Measurements from ENCODE around the gene CELF2.

CELF2 gene

DNA sequence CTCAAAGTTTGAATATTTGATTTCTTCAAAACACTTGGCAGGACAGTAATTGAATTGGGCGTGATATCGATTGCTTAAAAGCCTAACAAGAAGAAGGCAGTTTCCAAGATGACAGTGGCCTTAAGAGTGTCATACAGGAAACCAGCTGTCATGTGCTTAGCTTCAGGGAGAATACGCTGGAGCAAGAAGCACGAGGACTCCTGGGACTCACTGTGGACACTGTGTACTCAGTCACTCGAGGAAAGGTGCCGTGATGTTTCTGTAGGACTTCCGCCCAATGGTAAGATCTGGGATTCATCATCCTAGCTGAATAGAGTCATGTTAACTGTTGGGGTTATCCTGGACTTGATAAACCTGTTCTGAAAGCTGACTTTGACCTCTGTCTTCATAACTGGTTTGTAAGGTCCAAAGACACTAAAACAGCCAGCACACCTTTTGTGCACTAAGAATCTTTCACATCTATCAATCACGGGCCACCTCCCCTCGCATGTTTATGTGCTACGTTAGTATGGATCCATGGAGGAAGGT is 113.5 kb downstream of the CELF2 start:
- DNase-seq (ENCODE audit: low spot score), result no peak

DNA sequence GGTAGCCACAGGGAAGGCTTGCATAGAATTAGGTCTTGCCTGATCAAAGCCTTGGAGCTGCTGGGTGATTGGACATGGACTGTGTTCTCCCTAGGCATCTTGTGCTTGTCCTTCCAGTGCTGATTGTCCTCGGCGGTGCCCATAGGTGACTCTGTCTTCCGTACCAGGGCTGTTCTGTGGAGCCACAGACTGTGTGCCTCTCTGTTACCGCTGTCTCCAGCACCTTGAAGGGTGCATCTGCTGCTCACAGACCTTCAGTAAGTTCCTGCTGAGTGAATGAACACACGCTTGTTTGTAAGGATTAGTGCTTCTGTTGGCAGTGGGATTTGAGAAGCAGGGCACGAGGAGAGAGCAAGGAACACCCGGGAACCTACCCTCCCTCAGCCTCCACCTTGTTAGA is 116.7 kb downstream of the CELF2 start:
- no peak for DNase-seq (ENCODE audit: low spot score)

DNA sequence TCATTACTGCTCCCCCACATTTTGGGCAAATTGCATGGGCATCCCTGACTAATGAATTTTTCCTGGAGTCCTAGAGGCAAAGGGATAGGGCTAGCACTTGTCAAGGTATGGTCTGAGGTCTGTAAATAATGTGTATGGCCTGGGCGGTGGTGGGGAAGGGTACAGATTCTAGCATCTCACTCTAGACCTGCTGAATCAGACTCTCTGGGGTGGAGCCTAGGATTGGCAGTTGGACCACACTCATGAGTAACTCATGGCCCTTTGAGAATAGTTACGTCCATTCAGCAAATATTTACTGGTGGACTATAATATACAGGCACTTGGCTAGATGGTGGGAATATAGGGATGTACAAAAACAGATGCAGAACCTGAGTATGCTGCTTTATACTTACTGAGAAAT is 118.0 kb downstream of the CELF2 start:
- no peak for DNase-seq (ENCODE audit: low spot score)

DNA sequence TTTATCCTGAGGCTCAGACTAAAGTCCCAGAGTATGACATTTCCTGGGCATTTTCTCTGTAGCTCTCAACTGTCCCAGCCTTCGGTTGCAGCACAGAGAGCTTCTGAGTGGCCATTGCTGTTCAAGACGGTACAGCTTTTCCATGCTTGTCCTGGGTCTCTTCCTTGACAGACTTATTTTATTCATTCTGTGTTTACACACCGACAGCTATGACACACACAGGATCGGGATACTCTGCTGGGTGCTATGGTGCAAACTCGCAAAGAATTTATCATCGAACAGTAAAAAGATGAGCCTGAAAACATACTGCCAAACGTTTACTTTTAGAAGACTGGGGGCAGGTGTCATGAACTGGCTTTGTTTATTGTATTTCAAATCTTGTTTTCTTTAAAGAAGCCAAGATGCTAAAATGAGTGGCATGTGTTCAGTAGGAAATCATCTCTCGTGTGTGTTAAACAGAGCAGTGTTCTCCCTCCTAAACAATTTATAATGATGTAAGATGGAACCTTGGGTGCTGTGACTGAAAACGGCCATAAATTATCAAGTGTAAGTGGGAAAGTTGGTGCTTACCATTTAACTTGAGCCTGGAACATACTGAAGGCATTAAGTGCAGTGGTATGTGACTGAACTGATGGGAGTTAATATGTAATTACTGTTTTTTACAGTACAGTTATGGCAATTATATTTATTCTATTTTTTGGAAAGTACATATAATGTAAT is 120.8 kb downstream of the CELF2 start:
- no peak for DNase-seq (ENCODE audit: low spot score)

DNA sequence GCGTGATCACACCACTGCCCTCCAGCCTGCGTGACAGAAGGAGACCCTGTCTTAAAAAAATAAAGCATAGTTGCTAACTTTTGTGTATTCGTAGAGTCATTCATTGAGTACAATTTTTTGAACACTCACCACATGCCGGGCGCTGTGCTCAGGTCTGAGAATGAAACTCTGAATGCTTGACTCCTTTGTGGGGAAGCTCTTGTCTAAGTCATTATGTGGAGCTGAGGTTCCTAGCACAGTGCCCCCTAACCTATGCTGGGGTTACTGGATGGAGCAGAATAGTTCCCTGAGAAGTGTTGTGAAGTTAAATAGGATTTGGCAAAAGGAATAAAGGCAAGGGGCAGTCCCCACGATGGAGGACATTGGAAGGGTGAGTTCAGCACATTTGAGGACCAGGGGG is 123.3 kb downstream of the CELF2 start:
- DNase-seq (ENCODE audit: low spot score), result no peak

DNA sequence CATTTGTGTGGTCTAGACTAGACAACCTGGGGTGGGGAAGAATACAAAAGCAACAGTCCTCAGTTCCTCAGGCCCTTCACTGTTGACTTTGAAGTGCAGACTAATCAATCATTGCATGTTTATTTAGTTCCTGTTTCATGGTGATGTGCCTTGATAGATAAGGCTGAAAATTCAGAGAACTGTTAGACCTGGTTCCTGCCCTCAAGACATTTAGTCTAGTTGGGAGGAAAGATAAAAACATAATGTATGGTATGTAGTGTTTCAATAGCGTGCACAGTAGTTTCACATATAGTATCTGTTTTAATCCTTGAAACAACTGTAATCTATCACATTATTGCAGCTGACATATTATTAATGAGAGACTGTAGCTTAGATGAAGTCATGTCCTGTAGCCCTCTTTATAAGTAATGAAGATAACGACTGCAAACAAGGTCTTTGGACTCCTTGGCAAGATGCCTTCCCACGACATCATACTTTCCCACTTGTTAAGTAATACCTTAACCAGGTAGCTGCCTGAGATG is 124.0 kb downstream of the CELF2 start:
- DNase-seq (ENCODE audit: low spot score), result no peak

DNA sequence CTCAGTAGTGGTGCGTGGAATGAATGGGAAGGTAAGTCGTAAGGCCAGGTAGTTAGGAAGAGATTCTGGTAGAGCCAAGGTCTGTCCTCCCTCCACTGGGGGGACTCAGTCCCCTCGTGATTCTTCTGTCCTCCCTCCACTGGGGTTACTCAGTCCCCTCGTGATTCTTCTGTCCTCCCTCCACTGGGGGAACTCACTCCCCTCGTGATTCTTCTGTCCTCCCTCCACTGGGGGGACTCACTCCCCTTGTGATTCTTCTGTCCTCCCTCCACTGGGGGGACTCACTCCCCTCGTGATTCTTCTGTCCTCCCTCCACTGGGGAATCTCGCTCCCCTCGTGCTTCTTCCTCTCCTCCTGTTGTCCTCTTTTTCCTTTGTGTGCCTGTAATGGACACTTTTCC is 125.1 kb downstream of the CELF2 start:
- DNase-seq (ENCODE audit: low spot score), result no peak

DNA sequence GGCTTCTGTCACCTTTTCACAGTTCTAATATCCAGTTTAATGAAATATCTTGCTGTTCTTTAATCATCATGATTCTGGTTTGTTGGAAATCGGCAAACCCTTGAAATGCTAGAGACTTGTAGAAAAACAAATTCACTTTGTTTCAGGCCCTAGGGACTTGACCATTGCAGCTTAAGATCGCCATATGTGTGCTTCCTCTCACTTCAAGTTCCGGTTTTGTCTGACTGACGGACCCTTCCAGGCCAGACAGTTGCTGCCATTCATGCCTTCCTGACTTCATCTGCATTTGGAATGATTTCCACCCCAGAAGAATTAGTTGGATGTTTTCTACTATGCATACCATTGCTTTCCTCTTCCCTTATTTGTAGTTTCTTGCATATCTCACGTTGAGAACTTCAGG is 125.6 kb downstream of the CELF2 start:
- no peak for DNase-seq (ENCODE audit: low spot score)

DNA sequence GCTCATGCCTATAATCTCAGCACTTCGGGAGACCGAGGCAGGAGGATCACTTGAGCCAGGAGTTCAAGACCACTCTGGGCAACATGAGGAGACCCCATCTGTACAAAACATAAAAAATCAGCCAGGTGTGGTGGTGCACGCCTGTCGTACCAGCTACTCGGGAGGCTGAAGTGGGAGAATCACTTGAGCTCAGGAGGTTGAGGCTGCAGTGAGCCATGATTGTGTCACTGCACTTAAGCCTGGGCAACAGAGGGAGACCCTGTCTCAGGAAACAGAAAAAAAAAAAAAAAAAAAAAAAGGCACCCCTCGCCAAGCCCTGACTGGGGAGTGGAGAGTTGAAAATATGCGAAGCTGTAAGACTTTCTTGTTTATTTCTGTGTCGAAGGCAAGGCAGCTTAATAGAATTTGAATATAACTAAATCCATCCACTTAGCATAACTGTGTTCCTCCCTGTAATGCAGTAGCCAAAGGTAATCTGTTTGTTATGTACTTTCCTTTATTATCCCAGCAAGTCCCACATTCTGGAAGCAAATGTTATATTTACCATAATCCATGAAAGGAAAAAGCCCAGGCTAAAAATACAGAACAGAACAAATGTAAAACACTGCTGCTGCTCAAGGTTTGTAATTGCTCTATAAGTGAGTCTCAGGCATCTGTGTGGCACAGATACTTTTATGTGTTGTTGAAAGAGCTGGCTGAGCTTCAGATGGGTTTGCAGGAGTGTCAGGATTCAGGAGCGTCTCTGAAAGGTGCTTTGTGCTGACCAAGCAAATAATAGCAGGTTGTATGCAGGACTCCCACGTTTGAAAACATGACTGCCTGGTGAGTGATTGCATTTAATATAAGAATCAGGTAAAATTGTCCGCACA is 127.2 kb downstream of the CELF2 start:
- no peak for DNase-seq (ENCODE audit: low spot score)

DNA sequence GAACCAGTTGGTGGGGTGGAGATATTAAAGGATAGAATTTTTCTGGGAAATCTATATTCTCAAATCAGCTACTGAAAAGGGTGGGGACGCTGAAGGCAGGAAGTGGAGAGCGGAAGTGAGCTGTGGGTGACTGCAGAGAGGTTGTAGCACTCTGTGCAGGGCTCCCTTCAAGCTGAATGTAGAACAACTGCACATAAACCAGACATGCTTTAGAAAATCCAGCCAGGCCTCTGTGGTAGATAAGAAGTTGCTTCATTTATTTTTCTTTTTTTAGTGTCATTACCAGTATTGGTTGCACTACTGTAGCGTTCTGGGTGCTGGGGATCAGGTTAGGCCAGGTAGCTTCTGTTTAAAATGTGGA is 127.8 kb downstream of the CELF2 start:
- DNase-seq (ENCODE audit: low spot score), result no peak

DNA sequence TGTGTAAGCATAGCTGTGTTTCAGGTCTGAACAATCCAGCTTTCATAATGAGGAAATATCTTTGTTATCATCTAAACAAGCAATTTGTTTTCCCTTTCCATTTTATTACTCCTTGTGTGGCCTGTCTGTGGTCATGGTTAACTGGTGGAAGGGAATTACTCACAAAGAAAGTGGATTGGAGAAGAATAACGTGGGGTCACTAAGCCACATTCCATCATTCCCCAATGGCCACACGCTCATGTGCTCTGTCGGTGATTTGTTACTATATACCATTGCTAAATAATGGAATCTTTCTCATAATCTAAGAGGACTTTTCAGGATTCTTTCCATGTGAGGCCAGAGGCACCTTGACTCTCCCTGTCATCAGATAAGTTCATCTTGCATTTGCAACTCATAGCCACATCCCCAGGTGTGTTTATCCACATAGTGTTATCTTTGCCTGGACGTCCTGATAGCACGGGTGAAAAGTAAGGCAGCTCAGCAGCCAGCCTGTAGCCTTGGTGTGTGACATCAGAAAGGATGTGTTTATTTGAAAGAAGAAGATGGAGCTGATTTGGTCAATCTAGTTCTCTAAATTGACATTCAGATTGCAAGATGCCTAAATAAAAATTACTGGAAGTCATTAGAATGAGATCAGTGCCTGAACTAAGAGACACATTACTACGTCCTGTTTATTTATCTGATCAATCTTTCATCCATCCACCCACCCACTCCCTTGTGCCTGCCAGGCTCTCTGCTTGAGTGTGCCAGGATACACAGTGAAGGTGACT is 128.9 kb downstream of the CELF2 start:
- no peak for DNase-seq (ENCODE audit: low spot score)

DNA sequence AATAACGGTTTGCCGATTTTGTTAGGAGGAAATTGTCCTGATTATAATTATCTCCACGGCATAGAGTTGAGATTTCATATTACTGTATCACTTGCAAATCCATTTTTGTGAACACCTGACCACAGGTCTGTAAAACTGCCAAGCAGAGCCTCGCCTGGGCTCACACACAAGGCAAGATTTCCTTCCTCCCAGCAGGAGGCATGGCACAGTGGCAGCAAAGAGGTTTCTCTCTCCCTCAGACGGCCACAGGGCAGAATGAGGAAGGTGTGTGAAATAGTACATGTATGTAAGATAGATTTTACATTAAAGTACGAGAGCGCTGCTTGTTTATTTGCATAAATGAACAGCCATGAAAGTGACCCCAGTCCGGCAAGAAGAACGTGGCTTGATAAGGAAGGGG is 130.1 kb downstream of the CELF2 start:
- DNase-seq (ENCODE audit: low spot score), result no peak

DNA sequence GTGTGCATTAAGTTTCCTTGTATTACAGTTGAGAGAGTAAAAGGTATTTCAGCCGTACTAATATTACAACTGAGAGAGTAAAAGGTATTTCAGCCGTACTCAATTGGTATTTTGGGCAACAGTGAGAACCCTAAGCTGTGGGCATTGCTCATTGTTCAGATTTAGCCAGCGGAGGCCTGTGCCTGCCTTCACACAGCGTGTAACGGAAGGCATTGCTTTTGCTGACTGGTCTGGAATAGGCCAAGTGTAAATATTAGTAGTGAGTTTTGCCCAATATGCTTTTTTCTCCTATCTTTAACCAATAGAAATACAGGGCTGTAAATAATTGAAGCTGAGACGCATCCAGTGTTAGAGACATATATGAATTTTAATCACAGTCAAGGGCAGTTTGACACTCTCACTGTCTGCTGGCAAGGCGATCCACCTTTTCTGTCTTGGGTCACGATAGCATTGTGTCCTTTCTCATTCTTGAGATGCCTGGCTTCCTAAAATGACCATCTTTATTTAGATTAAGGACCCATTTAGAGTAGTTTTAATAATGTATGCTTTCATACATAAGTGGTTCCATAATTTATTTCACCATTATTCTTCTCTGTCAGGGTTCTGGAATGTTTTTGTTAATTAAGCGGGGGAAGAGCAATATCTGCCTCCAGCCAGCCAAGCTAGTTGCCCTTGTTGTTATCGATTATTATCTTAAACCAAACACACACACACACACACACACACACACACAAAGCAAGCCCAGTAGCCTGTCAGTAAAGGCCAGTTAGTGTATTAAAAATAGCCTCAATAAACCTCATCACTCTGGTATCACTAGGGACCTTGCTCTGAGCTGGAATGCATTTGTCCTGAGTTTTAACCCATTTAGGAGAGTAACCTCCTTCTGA is 130.7 kb downstream of the CELF2 start:
- no peak for DNase-seq (ENCODE audit: low spot score)

DNA sequence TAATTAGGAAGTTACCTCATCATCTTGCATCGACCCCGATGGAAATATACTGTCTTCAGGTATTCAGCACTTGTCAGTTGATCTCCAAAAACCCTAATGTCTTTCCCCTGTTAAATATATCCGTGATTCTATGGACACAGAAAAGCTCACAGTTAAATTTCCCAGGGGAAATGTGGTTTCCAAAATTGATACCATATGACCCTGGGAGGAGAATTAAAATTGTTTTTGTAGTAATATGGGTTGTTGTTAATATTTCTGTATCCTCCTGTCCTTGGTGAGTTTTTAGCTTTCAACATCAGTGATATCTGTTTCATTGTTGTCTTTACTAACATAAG is 132.1 kb downstream of the CELF2 start:
- DNase-seq (ENCODE audit: low spot score), result no peak

DNA sequence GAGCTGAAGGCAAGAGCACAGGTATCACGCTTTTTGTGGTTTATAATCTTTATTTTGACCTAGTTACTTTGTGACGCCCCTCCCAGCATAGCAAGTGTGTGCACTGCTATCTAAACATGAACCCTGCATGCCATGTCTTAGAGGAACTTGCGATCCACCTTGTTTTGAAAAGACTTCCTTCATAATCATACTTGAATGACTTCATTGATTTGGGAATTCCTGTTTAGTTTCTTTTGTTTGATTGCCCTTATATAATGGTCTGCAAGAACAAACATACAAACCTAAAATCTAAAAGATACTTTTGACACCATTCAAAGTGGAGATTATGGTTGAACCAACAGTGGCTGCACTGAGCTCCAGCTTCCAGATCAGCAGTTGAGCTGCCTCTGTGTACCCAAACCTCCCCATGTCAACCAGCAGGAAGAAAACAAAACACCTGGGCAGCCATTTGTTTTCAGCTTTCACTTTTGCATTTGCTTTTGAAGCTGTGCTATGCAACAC is 132.6 kb downstream of the CELF2 start:
- no peak for DNase-seq (ENCODE audit: low spot score)

DNA sequence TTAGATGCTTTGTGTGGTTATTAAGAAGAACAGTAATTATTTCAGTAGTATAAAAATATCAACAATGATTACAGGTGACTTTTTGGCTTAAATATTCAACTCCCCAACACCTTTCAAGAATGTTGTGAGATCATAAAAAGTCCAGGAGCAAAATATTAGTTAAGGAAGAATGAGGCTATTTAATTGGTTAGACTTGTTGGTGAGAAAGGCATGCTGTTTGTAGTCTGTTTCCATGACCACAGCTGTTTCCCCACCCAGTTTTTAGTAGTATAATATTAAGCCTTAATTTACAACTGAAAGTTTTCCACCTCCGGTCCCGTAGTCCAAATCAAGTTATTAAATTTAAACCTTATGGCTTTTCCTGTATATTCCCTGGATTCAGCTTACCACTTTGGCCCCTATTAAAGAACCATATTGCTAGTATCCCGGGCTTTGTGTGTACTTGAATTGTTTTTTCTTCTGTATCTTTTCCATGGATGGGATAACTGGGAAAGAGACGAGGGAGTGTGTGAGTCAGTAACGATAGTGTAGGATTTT is 133.3 kb downstream of the CELF2 start:
- DNase-seq (ENCODE audit: low spot score), result no peak

DNA sequence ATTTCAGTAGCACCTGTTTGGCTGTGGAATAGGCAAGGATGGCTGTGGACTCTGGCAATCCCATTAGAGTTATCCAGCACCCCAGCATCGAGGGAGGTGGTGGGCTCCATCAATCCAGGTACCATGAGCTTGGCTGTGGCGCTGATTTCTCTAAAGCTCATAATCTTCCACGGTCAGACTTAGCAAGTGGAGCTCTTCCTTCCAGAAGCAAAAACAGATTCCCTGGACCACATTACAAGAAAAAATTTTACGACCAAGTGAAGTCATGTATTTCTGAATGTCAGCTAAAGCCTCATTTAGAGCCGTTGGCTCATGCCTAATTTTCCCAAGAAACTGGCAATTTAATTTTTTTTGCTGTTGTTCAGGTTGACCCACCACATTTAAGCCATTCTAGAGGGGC is 135.1 kb downstream of the CELF2 start:
- DNase-seq (ENCODE audit: low spot score), result no peak

DNA sequence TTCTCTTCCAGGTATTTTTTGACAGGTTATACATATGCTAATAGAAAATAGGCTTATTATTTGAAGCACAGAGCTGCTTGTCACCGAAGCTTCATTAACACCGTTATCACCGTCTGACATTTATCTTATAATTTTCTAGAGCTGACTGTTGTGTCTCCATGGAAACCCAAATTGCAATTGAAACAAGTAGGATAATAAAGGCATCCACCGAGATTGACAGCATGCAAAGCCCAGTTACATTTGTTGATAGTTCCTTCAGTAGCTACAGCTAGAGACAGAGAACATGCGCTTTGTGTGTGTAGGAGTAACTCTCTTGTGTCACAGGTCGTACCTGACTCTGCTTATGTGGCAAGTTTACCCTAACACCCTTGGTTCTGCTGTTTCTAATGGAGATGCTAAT is 135.6 kb downstream of the CELF2 start:
- DNase-seq (ENCODE audit: low spot score), result no peak

DNA sequence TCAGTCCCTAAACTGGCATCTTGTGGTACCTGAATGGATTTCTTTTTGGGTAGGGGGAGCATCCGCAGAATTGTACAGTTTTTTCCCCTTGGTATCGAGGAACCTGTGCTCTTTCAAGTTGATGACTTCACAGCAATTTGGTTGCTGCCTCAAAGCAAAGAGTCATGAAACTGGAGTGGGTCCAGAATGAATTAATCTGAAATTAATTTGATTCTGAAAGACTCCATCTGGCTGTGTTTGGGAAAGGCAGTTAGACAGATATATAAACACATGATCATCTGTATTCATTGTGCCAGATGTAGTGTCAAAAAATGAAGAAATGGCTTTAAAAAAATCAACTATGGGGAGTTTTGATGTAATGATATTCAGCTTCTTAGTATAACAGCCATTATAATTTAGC is 136.1 kb downstream of the CELF2 start:
- no peak for DNase-seq (ENCODE audit: low spot score)

DNA sequence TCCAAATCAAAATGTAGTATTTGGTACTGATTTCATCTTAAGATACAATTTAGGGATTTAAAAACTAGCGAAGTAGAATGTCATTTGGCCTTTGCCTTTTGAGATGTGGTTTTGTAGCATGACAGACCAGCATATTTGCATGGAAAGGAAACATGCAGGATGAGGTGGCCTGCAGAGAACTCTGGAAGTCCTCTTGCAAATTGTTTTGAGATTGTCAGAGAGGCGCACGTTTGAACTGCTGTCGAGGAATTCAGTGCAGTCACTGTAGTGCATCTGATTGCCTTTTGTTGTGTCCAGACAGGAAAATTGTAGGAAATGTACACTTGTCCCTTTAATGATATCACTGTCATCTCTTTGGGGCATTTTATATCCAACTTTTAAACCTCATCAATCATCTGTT is 136.7 kb downstream of the CELF2 start:
- DNase-seq (ENCODE audit: low spot score), result no peak
